Measurements from ENCODE around the gene SMC1A.
"Not testable (repeated sequence)": the region's sequence is repeated elsewhere in the genome, so short reads cannot be mapped to it uniquely, and the experiment has no call there.

SMC1A gene

DNA sequence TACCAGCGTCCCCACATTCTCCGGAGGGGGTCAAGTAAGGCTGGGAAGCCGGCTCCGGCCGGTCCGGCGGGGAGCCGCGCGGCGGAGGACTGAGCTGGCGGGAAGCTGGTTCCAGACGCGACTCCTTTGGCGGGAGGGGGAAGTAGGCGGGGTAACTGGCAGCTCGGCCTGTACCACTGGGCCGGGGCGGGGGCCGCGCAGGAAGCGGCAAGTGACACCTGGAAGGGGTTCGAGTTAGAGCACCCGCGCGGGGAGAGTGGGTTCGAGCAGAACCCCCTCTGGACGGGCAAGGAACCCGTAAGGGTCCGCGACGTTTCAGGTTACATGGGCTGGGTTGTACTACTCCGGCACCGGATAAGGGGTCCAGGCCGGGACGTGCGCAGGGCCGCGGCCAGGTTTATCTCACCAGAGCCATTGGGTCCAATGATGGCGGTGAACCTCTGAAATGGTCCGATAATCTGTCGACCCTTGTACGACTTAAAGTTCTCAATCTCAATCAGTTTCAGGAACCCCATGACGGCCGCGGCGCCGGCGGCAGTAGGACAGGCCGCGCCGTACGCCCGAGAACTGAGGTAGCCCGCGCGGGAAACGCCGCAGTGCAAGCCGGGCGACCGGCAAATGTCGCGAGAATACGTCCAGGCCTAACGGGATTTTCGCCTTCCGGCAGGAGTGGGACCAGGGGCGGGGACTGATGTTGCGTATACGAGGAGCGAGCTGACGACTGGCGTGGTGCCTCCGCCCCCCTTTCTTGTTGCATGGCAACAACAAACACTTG lies at the start of gene SMC1A:
Gene SMC1A (minus strand): TSS at position 569 of the 775 bp plus-strand sequence. CDS start 54 bp downstream, at position 515.
- DNase-seq = peak; percentile 96

DNA sequence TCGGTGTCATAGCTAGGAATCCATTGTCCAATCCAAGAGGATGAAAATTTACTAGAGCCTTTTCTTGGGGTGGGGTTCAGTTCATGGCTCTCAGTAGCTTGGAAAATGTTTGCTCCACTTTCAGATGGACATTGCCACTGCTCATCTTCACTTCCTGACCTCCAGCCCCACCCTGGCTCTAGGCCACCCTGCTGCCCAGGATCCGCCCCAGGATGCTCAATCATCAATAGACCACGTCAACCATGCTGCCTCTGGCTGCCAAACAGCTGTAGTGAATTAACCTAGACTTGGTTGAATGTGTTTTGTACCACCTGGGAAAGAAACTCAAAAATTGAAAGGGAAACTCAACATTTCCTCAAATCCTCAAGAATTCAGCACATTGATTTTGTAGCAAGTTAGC lies 48.9 kb upstream of the SMC1A start:
- DNase-seq = no peak

DNA sequence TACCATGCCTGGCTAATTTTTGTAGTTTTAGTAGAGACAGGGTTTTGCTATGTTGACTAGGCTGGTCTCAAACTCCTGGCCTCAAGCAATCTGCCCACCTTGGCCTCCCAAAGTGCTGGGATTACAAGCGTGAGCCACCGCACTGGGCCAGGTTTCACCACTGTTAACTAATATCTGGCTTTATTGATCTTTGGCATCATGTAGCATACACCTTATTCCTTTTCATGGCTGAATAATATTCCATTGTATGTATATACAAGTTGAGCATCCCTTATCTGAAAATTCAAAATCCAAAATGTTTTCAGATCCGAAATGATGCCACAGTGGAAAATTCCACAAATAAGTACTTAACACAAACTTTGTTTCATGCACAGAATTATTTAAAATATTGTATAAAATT lies 46.2 kb upstream of the SMC1A start:
- DNase-seq = not testable (repeated sequence)

DNA sequence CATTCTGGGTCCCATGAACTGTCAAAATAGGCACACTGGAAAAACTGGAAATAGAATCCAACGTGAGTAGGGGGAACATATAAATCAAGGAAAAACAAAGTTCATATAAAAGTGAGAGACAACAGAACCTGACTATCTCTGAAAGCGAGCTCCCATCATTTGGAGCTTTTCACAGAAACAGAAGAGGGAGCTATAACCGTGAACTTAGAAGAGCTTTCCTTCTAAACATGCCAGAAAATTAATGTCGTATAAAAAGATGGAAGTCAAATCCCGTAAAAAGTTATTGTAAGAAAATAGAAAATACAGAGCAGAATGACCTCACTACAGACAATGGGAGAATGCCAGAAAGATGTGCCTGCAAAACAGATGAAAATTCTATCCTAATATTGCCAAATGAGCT lies 35.6 kb upstream of the SMC1A start:
- no peak for DNase-seq

DNA sequence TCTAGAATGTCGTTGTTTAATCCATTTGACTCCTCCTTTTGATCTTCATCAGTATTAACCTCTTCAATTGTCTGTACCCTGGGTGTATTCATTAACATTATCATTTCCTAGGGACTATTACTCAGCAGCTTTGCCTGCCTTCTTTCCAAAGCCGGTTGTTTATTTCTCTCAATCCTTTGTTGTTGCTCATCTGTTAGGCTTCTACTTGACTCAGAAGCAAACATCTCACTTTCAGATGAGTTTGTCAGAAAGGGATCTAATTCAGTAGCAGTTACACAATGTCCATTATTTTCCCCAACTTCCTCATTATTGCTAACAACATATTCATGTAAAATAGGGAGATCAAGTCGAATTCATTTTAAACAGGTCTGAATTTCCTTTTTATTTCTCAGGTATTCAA lies 33.8 kb upstream of the SMC1A start:
- DNase-seq = no peak

DNA sequence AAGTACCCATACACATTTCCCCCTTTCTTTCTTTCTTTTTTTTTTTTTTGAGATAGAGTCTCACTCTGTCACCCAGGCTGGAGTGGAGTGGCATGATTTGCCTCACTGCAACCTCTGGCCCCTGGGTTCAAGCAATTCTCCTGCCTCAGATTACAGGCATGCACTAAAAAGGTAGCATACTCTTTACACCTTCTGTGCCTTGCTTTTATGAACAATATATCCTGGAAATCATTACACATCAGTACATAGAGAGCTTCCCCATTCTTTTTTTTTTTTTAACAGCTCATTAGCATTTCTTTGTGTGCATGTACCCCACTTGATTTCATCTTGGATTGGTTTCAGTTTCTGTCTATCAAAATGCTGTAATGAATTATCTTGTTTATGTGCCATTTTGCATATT lies 30.4 kb upstream of the SMC1A start:
- no peak for DNase-seq

DNA sequence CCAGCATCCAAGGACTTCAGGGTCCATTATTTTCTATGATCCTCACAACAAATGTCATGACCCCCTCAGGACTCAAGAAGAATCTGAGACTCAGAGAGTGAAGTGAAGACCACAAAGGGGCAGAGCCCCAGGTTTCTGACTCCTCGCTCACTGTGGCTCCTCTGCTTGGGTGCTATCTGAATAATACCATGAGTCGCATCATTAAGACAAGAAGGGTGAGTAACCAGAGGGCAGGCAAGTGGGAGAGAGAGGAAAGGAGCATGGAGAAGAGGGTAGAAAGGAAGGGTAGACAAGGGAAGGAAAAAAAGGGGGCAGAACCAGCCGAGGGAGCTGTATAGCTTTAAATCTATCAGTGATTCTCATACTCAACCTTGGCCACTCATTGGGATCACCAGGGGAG lies 27.2 kb upstream of the SMC1A start:
- no peak for DNase-seq

DNA sequence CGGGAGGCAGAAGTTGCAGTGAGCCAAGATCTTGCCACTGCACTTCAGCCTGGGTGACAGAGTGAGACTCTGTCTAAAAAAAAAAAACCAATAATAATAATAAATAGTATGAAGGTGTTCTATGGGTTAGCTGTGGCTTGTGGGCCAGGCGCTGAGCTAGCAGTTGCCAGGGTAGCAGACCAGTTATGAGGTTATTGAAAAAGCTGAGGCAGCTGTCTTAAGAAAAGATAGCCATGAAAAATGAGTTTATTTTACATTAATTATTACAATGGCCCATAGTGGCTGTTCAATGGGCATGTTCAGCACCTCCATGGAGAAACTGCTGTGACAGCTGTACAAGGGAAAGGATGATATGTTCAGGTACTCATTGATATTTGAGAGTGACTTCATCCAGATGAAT lies 25.0 kb upstream of the SMC1A start:
- DNase-seq = no peak

DNA sequence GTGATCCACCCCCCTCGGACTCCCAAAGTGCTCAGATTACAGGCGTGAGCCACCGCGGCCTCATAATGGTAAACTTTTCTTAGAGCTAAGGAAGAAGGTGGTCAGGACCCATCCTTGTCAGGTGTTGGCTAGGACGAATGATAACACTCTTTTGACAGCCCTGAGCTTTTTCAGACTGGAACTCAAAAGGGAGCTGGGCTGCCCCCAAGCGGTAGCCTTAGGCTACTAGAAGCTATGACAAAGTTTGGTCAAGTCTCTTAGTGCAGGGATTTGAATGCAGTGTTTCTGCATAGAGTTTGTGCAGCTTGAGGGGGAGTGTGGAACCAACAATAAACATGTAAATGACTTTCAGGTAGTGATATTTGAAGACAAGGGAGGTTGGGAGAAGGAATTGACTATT lies 23.5 kb upstream of the SMC1A start:
- DNase-seq = peak; percentile 57

DNA sequence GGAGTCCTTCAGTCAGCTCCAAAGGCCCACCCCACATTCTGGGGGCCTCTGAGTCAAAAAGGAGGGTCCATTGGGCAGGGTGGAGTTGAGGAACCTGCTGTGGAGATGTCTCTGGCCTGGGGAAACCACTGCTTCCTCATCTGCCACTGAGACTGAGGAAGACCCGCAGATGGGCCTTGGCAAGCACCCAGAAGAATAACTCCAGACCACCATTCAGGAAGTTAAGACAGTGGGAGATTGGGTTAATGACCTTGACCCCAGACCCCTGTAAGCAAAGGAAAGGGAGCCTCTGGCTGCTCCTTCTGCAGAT lies 19.8 kb upstream of the SMC1A start:
- DNase-seq = no peak

DNA sequence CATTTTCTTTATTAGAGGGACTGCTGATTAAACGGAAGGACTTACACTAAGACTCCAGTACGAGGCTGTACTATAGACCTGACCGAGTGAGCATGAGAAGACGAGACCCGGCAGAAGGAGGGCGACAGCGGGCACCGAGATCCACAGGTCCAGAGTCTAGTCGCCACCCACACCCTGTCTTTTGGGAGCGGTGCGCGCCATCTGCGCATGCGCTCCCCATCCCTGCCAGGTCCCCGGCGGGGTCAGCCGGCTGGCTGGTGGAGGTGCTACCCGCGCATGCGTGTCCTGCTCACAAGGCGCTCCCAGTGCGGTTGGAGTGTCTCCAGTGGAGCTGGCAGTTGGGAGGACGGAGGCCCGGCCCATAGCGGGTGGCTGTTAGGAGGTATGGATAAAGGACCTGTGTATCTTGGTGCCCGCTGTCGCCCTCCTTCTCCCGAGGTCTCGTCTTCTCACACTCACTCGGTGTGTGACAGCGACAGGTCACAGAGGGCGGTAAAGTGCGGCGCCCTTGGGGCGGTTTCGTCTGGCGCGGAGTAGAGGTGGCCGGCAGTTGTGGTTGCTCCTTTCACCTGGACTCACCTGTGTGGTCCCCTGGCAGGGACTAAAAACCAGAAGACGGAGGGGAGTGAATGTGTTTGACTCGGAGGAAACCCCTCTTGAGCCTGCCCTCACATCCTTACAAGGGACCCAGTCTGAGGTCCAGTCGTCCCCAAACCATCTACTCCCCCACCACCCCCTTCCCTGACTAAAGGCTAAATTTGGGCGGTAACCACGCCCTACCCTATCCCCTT lies 19.3 kb upstream of the SMC1A start:
- peak; percentile 85 for DNase-seq

DNA sequence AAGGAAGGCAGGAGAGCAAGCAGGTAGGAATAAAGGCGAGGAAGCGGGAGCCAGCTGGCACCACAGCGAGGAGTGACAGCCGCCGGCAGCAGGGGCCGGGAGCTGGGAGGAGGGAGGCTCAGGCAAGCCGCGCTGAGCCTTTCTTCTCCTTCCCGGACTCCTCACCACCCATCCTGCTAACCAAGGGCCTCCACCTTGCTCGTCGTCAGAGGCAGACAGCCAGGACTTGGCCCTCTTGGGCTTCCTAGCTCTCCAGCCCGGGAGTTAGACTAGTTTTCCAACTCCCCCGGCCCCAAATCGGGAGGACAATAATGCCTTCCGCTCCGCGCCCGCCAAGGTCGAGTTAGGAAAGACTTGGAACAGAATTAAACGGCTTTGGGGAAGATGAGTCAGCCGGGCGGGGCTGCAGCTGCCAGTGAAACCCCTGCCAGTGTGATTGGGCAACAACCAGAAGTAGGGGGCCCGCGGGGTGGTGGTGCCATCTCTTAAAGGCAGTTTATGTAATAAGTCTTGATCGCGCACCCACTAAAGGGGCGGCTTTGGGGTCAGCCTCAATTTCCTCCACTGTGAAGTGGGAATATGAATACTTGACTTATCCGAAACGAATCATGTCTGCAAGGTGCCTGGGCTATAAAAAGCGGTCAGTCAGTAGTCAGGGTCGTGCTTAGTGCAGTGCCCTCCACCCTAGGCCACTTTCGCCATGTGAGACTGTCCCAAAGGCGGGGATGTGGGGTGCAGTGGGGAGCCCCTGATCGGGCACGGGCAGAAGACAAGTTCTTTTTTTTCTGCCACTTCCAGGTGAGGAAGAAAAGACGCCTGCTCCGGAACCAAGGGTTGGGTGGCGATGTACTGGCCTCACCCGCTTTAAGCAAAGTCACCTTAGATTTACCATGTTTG lies 18.4 kb upstream of the SMC1A start:
- peak; percentile 59 for DNase-seq

DNA sequence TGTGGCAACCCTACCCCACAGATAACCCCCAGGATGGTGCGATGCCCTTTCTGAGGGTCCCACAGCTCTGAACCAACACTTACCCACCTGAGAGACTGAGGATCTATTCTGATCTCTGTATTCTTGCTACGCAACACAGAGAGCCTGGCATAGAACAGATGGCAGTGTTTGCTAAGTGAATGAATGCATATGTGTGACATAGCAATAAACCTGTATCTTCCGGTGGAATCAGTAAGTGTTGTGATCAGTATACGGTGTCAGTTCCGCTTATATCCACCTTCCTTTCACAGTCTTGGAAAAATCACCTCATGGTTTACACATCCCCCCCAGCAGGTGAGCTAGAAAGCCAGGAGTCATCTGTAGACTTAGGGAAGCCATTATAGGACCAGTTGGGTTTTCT lies 17.6 kb upstream of the SMC1A start:
- DNase-seq = no peak

DNA sequence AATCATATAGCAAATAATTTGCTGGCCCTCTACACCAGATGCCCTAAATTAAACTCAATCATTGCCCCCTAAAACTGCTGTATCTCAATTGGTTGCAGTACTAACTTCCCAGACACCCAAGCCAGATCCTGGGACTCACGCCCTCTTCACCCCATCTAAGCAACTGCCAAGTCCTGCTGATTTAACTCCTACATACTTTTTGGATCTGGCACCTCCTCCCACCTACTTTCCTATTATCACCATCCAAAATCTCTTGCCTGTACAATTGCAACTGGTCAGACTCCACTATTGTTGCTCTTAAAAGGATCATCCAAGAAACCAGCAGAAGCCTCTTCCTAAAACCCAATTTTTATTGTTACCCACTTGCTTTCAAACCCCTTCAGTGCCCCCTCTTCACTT lies 16.4 kb upstream of the SMC1A start:
- DNase-seq = no peak

DNA sequence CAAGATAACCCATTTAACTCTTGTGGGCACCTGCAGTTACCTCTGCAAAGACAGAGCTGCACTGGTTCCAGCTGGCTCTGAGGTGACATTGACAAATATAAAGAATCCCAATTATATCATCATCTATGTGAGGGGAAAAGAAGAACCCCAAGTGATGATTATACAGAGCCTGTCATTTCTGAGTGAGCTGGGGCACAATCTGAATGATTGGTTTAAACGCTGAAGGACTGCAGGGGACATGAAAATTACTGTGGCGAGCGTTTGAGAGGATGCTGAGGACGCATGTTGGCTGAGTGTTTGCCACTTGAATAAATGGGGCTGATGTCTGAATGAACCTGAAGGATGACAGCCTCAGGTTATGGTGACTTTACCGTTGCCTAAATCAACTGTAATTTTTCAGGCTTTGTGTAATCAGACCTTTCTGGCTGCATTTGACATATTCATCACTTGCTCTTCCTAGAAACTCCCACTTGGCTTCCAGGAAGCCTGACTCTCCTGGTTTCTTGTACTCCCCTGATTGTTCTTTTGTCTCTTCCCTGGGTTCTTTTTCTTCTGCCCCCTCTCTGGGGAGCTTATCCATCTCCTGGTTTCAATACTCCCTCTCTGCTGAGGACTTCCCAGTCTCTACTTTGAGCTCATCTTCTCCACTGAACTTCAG lies 15.8 kb upstream of the SMC1A start:
- no peak for DNase-seq

DNA sequence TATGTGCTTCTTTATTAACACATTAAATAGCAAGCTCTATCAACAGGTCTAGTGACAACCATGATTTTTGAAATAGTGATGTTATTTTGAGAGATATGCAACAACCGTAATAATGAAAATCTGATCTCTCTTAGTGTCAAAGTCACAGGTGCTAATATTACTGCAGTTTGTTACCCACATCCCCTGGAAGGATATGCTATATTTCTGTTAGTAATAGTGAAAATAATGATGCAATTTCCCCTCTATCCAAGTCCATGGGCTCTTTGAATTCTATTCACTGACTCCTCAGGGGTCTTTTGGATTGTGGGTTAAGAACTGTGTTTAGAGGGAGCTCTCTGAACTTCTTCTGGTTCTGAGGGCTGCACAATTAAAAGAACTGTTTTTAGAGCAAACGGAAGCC lies 14.8 kb upstream of the SMC1A start:
- DNase-seq = no peak

DNA sequence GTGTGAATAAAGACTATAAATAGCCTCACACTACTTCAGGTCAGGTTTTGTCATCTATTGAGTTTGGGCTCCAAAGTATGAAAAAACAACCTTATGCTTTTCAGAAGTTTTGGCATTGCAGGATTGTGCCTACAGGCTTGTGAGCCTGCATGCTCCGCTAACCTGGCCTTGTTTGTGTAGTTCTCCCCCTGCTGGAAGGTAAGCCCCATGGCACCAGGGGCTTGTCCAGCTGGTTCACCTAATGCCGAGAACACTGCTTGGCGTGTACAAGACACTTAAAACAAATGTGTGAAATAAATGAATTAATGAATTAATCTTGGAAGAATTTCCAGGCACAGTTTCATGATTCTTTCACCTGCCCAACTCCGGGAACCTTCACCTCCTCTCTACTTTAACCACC lies 13.5 kb upstream of the SMC1A start:
- DNase-seq = peak; percentile 70

DNA sequence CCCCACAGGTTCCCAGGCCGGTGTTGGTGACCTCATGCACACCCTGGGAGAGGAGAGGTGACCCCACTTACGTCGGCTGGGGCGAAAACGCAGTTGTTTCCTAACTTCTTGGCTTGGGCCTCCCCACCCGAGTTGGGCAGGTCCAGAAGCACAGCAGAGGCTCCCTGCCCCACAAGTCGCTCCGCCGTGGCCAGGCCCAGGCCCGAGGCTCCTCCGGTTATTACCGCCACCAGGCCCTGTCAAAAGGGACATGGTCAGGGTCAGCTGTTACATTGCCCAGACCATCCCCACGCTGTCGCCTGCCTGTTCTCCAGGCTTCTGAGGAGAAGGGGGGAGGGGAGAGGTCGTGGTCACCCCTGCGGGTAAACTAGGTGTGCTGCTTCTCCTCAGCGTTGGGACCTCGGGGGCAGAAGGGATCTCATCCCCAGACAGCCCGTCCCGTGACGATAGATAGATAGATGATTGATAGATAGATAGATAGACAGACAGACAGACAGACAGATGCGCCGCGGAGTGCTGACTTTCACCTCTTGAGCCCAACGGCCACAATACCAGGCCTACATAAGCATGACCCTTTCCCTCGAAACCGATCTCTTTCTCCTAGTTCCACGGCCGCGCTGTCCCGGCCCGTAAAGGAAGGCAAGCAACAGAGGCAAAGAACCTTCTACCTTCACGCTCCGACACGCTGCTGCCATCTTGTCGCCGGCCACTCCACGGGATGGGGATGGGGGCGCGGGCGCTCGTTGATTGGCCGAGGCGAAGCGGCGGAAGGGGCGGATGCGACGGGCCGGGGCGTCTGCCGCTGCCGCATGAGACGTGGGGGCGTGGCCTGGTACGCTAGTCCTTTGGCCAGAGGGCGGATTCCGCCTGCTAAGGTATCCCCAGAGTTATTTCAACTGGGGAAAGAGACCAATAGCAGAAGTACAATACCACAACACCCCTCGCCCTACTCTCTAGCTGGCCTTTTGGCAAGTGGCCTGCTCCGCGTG lies 11.5 kb upstream of the SMC1A start, which contains the start of gene HSD17B10:
Gene HSD17B10 (minus strand): TSS at position 720 of the 989 bp plus-strand sequence. CDS start 25 bp downstream, at position 695.
- DNase-seq = peak; percentile 93

DNA sequence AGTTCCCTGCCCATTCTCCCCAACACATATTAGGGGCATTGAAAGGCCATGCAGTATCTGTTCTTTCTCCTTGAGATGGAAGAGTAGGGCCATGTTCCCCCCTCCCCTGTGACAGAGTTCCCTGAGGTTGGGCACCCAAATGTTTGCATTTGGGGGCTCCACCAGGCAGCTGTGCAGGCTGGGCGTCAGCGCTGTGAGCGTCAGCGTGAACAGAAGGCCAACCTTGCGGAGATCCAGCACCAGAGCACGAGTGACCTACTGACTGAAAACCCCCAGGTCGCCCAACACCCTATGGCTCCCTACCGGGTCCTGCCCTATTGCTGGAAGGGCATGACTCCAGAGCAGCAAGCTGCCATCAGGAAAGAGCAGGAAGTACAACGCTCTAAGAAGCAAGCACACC lies 7.8 kb upstream of the SMC1A start:
- DNase-seq = no peak

DNA sequence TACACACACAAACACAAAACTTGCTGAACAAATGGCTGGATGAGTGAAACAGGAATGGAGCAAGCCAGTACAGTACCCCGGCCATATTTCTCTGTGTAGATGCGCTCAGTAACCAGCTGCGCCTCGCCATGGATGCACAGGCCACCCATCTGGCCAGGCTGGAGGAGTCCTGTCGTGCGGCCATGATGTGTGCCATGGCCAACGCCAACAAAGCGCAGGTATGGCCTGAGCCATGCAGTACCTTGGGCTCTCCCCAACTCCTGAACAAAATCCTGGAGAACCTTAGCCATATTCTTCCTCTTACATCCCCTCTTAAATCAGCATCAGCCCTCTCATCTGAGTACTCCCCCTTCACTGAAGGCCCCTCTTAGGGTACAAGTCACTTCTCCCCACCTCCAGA lies 7.3 kb upstream of the SMC1A start:
- no peak for DNase-seq

DNA sequence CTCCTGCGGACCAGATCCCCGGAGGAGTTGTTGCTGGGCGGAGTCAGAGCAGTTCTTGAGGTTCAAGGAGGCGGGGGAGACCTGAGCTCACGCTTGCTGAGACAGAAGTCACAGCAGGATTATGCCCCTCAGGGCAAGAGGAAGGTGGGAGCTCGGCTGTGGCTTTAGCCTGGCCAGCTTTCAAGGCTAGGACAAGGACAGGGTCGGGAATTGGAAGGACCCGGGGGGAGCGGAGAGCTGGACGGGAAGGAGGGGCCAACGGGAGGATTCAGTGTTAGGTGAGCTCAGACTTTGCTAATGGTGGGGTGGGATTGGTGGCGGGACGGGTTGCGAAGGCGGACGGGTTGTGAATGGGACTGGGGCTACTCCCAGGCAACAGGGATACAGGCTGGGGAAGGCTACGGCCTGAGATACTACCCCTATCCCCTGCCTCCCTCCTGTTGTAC lies 430 bp upstream of the SMC1A start, which contains the start of gene RIBC1:
Gene RIBC1 (plus strand): TSS at position 13 of the 446 bp plus-strand sequence. CDS start 3,404 bp downstream, outside the sequence.
- DNase-seq = no peak

DNA sequence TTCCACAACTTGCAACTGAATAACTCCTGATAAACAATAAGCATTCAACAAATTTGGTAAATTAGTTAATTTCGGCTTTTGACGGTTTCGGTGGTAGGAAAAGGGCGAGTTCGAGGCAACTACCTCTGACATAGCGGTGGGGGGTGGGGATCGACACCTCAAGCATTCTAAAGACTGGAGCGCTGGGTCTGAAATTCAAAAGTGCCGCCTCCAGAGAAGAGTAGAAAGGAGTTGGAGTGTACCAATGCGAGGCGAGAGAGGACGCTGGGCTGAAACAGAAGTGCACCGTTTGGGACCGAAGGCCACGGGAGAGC lies 725 bp downstream of the SMC1A start:
- DNase-seq = no peak
